Stimulated activated CD8-positive, alpha-beta memory T cell treated with anti-CD3 and anti-CD28 coated beads, Interleukin-2, amount 100 ng/mL, for 1 hour (primary cell): ENCODE measurements around the gene C10orf67.
"Not testable (repeated sequence)": the region's sequence is repeated elsewhere in the genome, so short reads cannot be mapped to it uniquely, and the experiment has no call there.

Source experiments
- DNase-seq, 2 donors: peaks; one replicate each; pipeline ENCODE4 v3.0.0-alpha.2; 2020; ENCODE audit warnings: low read depth in 2 of 2

Gene C10orf67

DNA sequence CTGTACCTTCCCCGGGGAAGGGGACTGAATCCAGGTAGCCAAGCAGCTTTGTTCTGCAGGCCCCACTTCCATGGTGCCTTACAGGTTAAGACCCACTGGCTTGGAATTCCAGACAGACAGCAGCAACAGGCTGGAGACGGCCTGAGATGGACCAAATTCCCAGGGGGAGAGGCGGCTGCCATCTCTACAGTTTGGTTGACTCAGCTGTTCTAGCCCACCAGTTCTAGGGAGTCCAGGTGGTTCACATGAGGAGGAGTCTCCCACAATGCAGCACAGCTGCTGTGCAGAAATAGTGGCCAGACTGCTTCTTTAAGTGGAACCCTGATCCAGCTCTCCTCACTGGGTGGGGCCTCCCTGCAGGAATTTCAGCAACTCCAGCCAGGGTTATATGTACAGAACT, 74.1 kb downstream of the C10orf67 start:
- DNase-seq, result no peak

DNA sequence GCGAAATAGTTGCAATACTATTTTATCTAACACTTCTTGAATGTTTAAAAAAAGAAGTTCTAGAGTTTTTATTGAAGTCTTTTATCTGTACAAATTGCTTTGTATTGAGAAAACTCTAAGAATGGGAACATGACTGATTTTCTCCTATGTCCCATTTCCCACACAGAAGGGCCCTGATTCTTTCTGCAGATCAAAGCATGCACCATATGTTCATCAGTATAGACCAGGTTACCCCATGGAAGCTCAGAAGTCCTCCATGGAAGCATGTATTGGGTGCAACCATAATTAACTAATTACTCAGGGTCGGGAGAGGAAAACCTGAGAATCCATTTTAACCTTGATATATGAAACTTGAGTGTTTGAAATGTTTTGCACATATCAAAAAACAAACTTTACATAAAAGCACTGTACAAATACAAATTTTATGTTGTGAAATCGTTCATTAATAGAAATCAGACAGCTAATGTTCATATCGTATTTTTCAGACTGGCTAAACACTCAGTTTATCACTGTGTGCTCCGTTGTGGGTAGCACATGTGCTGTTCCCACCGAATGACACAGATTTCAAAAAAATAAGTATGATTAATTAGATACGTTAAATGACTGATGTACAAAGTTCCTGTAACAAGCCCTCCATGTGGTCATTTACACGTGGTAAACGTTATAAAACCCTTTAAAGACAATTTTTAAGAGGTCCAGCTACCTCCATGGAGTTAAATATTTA, 81.0 kb downstream of the C10orf67 start:
- no peak for DNase-seq

DNA sequence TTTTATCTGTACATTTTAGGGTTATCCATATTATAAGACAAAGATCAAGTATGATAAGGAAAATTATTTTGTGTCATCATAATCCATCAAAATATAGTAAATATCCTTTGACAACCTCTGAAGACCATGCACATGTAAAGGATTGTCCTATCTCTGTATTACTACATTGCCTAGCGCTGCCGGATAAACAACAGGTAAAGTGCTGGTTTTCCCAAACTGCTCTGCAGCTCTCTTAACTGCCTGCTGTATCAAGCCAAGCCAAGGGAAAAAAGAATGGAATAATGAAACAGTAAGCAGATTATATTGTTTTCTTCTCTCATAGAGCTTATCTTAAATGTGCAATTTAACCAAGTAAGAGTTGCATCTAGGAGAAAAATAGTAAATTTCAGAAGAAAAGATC, 81.7 kb downstream of the C10orf67 start:
- DNase-seq, result no peak

DNA sequence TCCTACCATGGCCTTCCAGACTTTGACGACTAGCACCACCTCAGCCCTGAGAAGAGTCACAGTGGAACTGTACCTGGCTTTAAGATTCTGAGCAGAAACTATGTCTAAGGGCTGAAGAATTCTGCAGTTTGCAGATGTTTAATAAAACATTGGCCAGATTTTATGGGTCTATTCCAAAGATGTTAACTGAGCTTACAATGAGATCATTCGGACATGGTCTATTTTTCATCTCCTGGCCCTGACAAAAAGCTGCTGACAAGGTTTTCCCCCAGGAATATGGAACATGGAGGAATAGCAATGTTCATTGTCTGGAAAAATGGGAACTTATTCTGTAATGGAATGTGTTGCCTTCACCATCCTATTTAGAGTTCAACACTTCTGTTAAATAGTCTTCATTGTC, 86.1 kb downstream of the C10orf67 start:
- no peak for DNase-seq

DNA sequence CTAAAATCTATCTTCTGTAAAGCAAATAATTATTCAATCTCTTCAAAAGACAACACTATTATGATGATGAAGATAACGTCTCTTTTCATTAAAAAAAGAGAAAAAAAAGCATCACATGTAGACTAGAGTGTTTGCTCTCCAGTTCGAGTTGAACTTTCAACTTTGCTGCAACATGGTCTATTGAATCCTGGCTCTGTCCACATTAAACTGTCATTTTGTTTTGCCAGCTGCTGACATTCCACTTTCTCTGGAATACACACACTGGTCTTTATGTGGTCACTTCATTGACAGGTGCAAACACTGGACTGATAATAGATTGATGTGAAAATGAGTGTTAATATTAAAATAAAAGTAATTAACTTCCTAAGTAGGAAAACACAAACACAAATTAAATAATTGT, 90.8 kb downstream of the C10orf67 start:
- DNase-seq, result no peak

DNA sequence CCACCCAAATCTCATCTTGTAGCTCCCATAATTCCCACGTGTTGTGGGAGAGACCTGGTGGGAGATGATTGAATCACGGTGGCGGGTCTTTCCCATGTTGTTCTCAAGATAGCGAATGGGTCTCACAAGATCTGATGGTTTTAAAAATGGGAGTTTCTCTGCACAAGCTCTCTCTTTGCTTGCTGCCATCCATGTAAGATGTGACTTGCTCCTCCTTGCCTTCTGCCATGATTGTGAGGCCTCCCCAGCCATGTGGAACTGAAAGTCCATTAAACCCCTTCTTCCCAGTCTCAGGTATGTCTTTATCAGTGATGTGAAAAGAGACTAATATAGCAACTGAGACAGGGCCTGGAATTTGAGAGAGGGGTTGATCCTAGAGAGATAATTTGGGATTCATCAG, 91.7 kb downstream of the C10orf67 start:
- not testable (repeated sequence) for DNase-seq

DNA sequence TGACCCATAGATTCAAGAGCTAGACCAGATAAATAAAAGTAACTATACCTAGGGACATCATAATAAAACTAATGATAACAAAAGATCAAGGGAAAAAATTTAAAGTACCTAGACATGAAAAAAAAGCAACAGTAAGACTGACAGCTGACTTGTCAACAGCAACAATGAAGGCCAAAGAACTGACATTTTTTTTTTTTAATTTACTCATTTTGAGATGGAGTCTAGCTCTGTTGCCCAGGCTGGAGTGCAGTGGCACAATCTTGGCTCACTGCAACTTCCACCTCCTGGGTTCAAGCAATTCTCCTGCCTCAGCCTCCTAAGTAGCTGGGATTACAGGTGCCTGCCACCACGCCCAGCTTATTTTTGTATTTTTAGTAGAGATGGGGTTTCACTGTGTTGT, 102.8 kb downstream of the C10orf67 start:
- DNase-seq, result not testable (repeated sequence)

DNA sequence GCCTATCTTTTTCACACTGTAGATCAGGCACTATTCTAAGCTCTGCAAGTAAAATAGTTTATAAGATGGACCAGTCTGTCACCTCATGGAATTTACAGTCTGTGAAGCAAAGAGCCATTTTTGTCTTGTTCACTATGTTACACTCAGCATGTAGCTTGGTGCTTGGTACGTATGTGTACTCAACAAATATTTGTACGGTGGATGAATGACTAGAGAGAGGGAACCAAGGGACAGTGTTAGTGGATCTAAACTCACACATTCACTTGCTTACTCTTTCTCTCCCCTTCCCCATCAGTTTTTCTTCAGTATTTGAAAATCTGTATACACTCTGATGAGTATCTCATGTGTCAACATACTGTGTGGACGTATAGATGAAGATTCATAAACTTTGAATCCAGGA, 106.6 kb downstream of the C10orf67 start:
- DNase-seq, result no peak

DNA sequence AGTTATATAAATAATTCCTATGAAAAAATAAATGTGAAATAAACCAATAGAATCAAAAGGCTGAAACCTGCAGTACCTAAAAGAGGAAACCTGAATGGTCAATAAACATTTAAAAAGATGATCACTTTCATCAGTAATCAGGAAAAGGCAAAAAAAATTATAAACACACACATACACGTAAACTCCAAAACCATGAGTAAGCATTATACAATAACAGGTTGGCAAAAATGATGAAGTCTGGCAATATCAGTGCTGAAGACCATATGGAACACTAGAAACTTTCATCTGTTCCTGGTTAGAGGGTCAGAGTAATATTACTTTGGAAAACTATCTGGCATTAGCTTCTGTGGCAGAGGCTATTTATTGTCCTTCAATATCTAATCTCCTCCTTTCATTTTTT, 114.0 kb downstream of the C10orf67 start:
- DNase-seq, result no peak

DNA sequence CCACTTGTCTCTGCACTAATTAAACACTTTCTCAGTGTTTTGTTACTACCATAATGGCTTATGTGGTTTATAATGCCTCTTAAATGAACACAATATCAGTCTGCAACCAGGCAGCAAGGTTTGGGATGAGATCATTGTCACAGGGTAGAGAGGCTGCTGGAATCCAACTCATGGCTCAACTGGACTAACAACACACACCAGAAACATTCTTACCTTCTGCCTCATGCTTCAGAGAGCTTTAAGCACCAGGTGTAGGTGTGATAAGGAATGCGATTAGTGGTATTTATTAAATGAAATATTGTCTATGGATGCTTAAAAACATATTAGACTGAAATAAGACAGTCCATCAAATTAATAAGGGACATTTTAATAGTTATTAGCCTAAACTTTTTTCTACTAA, 127.1 kb downstream of the C10orf67 start:
- DNase-seq, result no peak

DNA sequence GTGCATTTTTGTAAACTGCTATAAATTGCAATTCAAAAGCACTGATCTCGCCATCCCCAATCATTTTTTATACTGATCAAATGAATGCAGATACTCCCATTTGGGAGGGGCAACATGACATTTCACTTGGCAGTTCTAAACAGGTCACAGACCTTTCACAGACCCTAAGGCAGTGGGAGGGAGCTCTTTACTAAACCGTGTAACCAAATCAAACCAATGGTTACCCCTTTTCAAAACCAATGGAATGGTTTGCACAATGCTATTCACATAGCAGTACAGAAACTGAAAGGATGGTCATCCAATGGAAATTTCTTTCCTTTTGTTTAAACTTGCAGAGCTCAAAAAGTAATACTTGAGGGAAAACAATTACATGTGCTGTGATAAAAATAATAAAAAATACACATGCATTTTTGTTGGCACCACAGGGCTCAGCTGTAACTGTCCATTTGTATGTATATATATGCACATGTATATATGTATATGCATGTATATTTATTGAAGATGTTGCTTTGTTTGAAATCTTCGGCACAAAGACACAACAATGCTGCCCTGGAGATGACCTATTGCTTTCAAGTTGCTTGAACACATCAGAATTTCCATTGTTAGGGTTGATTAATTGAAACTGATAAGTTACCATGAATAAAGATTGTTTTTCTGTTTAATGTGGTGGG, 138.5 kb downstream of the C10orf67 start:
- no peak for DNase-seq

DNA sequence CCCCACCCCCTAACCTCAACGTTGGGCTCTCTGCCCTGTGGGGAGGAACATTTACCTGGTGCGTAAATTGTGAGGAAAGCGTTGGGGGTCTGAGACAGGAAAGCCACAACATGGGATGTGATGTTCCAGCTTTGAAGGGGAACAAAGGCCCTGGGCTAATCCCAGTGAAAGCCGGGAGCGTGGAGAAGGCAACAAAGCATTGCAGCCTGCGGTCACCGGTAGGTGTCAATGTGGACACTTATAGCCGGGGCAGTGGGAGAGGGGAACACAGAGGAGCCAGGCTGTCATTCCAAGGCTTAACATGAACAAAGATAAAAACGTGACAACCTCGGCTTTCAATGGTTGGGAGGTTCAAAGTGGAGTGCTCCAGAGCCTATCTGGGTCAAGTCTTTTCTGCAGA, 139.8 kb downstream of the C10orf67 start:
- DNase-seq, result no peak

DNA sequence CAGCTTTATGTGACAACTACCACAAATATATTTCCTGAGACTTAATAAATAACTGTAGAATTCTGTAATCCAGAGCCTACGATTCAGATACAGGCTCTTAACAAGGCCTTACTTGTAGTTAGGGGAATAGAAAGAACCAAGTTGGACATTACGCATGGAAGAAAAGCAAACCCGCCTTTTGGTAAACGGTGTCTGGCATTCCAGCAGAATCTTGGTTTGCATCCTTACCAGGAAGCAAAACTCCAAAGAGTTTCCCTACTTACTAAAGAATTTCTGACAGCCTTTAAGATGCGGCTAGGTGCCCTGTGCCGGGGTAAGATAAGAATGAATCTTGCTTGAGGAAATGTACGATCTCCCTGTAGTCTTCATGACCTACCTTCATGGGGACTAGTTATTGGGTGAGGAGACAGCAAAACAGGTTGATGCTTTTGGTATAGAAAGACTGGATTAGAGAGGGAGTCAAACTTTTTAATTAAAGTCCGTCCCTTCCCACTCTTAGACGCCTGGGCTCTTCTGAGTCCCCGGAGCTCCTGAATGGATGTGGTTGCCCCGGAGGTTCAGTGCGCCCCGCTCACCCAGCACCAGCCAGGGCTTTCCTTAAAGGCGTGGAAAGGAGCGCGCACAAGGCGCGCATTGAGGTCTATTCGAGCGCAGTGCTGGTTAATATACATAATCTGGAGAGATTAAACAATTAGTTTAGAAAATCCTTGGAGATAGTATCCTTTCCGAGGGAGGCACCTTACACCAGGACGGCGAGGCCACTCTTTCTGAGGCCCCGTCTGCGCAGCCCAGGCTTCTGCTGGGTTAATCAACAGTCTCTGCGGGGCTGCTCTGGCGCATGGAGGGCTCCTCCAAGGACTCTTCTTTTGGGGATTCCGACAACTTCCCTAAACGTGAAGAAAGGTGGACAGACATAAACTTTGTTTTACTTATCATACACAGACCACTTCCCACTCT, 140.9 kb downstream of the C10orf67 start:
- no peak for DNase-seq

DNA sequence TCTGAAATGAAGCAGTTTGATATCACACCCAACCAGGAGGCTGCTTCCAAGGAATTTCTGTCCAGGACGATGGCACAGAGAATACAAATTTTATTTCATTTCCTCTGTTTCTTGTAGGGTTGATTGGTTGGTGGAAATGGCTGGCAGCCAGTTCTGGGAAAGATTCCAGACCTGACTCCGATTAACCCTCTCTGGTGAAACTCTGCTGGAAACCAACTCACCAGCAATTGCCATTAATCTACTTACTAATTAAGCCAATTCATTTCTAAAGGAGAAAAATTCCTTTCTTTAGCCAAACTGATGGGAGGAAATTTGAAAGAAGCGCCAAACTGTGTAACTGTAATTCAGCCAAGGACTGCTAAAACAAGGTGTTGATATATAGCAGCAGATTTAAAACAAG, 141.8 kb downstream of the C10orf67 start:
- no peak for DNase-seq

DNA sequence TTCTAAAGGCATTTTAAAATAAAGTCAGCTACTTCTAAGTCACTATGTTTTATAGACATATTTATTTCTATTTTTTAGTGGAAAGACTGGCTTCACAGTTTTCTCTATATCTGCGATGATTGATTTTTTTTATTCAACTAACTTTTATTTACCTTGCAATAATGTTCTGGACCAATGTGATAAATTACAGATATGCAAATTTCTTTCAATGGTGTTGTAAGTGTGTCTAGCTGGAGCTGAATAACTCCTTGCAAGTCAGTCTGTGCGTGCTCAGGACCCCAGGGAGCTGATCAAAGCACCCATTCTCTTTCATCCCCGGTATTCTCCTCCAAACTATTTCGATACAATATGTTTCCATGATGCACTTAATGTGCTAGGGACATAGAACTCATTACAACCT, 142.8 kb downstream of the C10orf67 start:
- no peak for DNase-seq

DNA sequence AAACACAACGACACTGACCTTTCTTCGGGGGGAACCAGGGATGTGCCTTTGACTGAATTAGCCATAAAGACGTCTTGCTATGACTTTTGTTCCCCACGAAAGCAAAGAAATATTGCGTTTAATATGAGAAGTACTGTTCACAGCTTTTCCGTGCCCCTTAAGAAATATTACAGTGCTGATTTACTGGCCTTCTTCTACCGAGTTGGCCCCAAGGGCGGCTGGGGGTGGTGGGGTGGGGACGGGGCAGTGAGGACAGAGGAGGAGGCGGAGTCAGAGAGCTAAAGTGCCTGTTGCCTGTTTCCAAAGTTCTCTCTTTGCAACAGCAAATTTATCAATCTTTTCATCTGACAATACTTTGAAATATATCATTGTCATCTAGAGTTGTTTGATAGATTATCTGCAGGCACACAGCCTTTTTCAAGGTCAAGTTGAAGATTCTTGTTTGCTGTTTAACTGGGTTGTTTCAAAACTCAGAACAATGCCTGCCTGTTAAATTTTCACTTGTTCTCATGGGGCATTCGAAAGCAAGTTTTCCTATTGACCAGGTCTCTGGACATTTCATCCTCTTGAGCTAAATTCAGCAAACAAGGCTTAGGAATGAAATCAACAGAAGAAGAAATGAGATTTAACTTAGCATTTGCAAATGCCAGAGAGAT, 143.5 kb downstream of the C10orf67 start:
- no peak for DNase-seq

DNA sequence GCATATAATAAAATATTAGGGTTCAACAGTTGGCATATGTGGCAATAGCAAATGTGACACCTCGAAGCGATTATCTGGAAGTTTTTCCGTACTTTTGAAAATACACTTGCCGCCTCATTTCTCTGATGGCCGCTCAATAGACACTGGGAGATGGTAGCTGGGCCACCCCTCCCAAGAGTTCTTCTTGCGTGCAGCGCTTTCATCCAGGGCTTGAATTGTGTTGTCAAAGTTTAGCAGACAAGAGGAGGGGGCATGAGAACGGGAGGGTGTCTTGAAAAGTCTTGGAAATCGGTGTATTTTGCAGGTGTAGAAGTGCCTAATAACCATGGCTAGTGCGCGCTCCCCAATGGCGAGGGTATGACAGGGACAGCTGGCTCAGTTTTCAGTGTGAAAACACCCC, 144.0 kb downstream of the C10orf67 start:
- no peak for DNase-seq

DNA sequence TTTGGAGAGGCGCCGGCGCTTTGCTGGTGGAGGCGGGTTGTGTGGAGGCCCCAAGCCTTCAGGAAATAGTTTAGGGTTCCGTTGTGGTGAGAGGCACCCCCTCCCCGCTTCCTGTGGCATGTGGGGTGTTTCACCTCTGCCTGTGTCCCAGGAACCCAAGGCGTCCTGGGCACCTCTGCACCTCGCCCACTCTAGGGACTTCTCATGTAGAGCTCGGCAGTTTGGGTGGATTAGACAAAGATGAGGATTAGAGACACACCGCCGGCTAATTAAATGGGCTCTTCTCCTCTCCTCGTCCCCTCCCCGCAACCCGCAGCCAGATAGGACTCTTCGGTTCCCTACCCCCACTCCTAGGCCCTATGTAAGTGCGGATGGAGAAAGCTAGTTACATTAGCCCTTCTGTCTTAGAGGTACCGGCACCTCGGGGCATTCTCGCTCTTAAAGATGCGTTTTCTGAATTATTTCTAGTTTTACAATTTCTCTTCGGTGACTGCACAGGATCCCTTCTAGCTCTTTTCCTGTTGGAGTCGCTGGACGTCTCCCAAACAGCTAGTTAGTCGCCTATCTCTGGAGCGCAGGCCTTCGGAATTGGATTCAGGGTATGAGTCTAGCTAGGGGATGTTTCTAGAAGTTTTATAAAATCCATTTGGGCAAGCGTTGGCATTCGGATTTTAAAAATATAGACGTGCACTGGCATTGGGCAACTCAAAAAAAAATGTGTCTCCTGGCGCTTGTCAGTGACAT, 144.7 kb downstream of the C10orf67 start:
- no peak for DNase-seq

DNA sequence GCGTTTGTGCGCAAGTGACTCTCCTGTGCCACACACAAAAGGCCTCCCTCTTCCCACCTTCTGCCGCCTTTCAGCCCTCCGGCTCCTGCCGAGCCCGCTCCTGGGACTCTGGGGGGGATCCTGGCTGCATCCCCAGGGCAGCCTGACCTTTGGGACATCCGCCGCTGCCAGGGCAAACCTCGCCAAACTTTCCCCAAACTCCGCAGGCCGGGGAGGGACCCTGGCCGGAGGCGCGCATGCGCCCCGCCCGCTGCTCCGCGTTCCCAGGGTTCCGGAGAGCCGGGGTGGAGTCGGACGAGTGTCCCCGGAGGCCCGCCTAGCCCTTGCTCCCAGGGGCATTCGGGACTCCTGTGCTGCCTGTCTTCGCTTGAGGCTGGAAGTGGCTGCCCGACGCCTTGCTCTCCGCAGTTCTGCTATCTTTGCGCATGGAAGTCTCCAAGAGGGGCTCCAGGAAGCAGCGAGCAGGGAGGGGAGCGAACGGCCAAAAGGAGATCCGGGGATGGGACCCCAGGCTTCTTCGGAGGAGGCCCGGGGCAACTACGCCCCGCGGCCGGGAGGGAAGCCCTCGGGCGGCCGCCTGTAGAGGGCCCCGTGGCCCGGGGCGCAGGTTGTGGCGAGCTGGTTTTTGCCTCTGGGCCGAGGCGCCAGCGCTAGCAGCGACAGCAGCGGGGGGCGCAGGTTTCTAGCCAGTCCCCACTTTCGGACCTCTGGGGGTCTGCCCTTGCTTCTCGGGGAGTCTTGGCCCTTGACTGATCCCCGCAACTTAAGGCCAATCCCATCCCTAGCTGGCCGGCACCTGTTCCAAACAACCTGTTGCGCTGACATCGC, 145.4 kb downstream of the C10orf67 start:
- DNase-seq, result no peak

DNA sequence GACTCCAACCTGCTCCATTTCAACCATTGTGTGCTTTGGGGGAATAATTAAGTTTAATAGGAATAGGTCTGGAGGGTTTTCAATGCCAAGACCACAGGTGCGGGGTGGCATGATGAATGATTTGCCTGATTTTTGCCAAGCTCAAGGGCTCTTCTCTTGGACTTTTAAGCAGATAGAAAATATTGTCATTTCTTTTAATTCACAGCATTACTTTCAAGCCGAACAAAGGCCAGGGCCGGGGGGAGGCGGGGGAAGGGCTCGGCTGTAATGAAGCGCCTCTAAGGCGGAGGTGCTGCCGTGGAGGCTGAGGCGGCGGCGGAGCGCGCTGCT, 146.0 kb downstream of the C10orf67 start:
- no peak for DNase-seq
